Activated CD8-positive, alpha-beta memory T cell treated with anti-CD3 and anti-CD28 coated beads, Interleukin-2, amount 50 U/mL, for 1 hour (primary cell): ENCODE data around the gene EYS.
"Not testable (repeated sequence)": the region's sequence is repeated elsewhere in the genome, so short reads cannot be mapped to it uniquely, and the experiment has no call there.

ENCODE experiments used
- DNase-seq: peaks from one replicate; pipeline ENCODE4 v3.0.0-alpha.2; 2020; ENCODE audit errors: extremely low read depth

The EYS gene

GRCh38 chr6:64238908-64239307 lies 1468.1 kb downstream of the EYS start:
- DNase-seq, result not testable (repeated sequence)

GRCh38 chr6:64238071-64238470 lies 1469.0 kb downstream of the EYS start:
- no peak for DNase-seq

GRCh38 chr6:64233746-64234145 lies 1473.3 kb downstream of the EYS start:
- DNase-seq, result no peak

- DNase-seq, result no peak
Observed at GRCh38 chr6:64231928-64232327, 1475.1 kb downstream of the EYS start.

- no peak for DNase-seq
Observed at GRCh38 chr6:64230530-64230929, 1476.5 kb downstream of the EYS start.

- DNase-seq, result no peak
Observed at GRCh38 chr6:64227863-64228262, 1479.2 kb downstream of the EYS start.

GRCh38 chr6:64225503-64225902 lies 1481.5 kb downstream of the EYS start:
- no peak for DNase-seq

GRCh38 chr6:64224819-64225218 lies 1482.2 kb downstream of the EYS start:
- DNase-seq, result no peak

- DNase-seq, result no peak
Observed at GRCh38 chr6:64221776-64222175, 1485.2 kb downstream of the EYS start.

GRCh38 chr6:64220801-64221200 lies 1486.2 kb downstream of the EYS start:
- no peak for DNase-seq

GRCh38 chr6:64217721-64218620 lies 1489.1 kb downstream of the EYS start:
- DNase-seq, result no peak

- no peak for DNase-seq
Observed at GRCh38 chr6:64214373-64214772, 1492.7 kb downstream of the EYS start.

- no peak for DNase-seq
Observed at GRCh38 chr6:64213697-64214096, 1493.3 kb downstream of the EYS start.

GRCh38 chr6:64197246-64197645 lies 1509.8 kb downstream of the EYS start:
- DNase-seq, result no peak

- DNase-seq, result no peak
Observed at GRCh38 chr6:64186592-64186991, 1520.4 kb downstream of the EYS start.

- DNase-seq, result no peak
Observed at GRCh38 chr6:64185621-64186020, 1521.4 kb downstream of the EYS start.

- DNase-seq, result no peak
Observed at GRCh38 chr6:64175296-64175695, 1531.7 kb downstream of the EYS start.

GRCh38 chr6:64170316-64170715 lies 1536.7 kb downstream of the EYS start:
- no peak for DNase-seq

GRCh38 chr6:64160486-64160885 lies 1546.5 kb downstream of the EYS start:
- DNase-seq, result no peak

- no peak for DNase-seq
Observed at GRCh38 chr6:64155063-64155462, 1552.0 kb downstream of the EYS start.

GRCh38 chr6:64146876-64147275 lies 1560.2 kb downstream of the EYS start:
- no peak for DNase-seq

- DNase-seq, result no peak
Observed at GRCh38 chr6:64146094-64146493, 1560.9 kb downstream of the EYS start.

- DNase-seq, result no peak
Observed at GRCh38 chr6:64145658-64146057, 1561.4 kb downstream of the EYS start.

GRCh38 chr6:64143101-64143500 lies 1563.9 kb downstream of the EYS start:
- no peak for DNase-seq
